HFFc6 (cell line): Measurements from ENCODE around the gene CACNA2D2. TPM values are rescaled to one million over a fixed set of nuclear protein-coding genes. Genes with fewer than 3 reads are reported as not detected.

Experiments
- DNase-seq: peaks from one replicate; pipeline ENCODE4 v3.0.0-alpha.2; 2018
- H3K27ac Mint-ChIP-seq: 2 replicates; pipeline ENCODE4 v1.8.0; 2020; ENCODE audit warnings: mild to moderate bottlenecking, mixed read lengths
- H3K27me3 Mint-ChIP-seq: 2 replicates; pipeline ENCODE4 v1.8.0; 2021; ENCODE audit warnings: mild to moderate bottlenecking, moderate library complexity, mixed read lengths; ENCODE audit not compliant: insufficient read depth
- H3K36me3 Mint-ChIP-seq: 2 replicates; pipeline ENCODE4 v1.8.0; 2021; ENCODE audit warnings: low read depth, mixed read lengths
- H3K4me1 Mint-ChIP-seq: 2 replicates; pipeline ENCODE4 v1.8.0; 2020; ENCODE audit warnings: low read depth, mixed read lengths
- H3K4me3 Mint-ChIP-seq: 2 replicates; pipeline ENCODE4 v1.8.0; 2020; ENCODE audit warnings: mild to moderate bottlenecking, moderate library complexity, mixed read lengths
- H3K9me3 Mint-ChIP-seq: 2 replicates; pipeline ENCODE4 v1.8.0; 2020; ENCODE audit warnings: mild to moderate bottlenecking, mixed read lengths
- total RNA-seq, 6 experiments: library from RNA; stranded (reverse); fragmentation: NEBNext Ultra II Directional; extraction: Animal tissue kit (Norgen Biotek cat#: 25700); gene quantifications; 2 replicates in 1 of 6; 3 replicates in 5 of 6; pipeline ENCODE4 v1.2.3, GENCODE V29; 2021
- TF ChIP-seq, protein P1 (sequence below): fragments of 200-600 bp; sonication (generic); IDR thresholded peaks from 2 replicates; pipeline ENCODE4 v1.5.0; 2021; ENCODE audit warnings: antibody characterized with exemption, mild to moderate bottlenecking

CACNA2D2 gene
- total RNA-seq, 6 experiments from 2014 or later, result 0.09 TPM; not detected in 5

- H3K27me3 Mint-ChIP-seq, result peaks cover 40% of the 10 kb centered on the region
- H3K4me1 Mint-ChIP-seq, result no peaks in the 10 kb centered on the region
- no peak overlapping the region for H3K4me3 Mint-ChIP-seq
- DNase-seq, result no peak
- TF ChIP-seq, protein P1, sequence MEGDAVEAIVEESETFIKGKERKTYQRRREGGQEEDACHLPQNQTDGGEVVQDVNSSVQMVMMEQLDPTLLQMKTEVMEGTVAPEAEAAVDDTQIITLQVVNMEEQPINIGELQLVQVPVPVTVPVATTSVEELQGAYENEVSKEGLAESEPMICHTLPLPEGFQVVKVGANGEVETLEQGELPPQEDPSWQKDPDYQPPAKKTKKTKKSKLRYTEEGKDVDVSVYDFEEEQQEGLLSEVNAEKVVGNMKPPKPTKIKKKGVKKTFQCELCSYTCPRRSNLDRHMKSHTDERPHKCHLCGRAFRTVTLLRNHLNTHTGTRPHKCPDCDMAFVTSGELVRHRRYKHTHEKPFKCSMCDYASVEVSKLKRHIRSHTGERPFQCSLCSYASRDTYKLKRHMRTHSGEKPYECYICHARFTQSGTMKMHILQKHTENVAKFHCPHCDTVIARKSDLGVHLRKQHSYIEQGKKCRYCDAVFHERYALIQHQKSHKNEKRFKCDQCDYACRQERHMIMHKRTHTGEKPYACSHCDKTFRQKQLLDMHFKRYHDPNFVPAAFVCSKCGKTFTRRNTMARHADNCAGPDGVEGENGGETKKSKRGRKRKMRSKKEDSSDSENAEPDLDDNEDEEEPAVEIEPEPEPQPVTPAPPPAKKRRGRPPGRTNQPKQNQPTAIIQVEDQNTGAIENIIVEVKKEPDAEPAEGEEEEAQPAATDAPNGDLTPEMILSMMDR, result no peak
- H3K27ac Mint-ChIP-seq, result no peak overlapping the region
- H3K9me3 Mint-ChIP-seq, result no peaks in the 10 kb centered on the region
- H3K36me3 Mint-ChIP-seq, result no peaks in the 10 kb centered on the region
These were observed 61.8 kb downstream of the CACNA2D2 start for GRCh38 chr3:50441424-50442217.

DNA sequence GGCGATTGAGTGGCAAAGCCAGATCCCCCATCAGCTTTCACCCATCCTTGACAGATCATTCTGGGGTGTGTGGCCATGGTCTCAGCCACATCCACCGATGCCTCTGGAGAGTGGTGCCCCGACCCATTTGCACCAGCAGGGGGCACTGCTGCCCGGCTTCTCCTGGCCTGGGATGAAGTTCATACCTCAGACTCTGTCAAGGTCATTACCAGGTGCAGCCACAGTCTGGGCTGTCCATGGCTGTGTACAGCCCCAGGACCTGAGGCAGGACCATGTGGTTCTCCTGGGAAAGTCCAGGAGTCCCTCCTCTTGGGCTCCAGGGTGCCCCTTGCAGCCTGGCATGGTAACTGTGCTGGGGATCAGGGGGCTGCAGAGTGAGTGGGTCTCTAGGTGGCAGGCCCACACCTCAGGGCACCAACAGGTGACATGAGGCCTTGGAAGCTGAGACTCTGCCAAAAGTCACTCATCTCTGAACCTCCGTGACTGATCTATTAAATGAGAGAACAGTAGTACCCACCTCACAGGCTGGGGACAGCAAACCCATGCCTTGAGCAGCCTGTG is 67.2 kb downstream of the CACNA2D2 start:
- no peaks in the 10 kb centered on the region for H3K36me3 Mint-ChIP-seq
- peak; percentile 11 for DNase-seq
- no peak overlapping the region for H3K4me3 Mint-ChIP-seq
- TF ChIP-seq, protein P1, result peak; percentile 98
- H3K9me3 Mint-ChIP-seq, result no peaks in the 10 kb centered on the region
- H3K27ac Mint-ChIP-seq, result no peak overlapping the region
- no peaks in the 10 kb centered on the region for H3K4me1 Mint-ChIP-seq
- peaks cover 36% of the 10 kb centered on the region for H3K27me3 Mint-ChIP-seq

- no peak overlapping the region for H3K4me3 Mint-ChIP-seq
- H3K27me3 Mint-ChIP-seq, result peaks cover 34% of the 10 kb centered on the region
- no peak for DNase-seq
- H3K27ac Mint-ChIP-seq, result no peak overlapping the region
- TF ChIP-seq, protein P1, result no peak
- no peaks in the 10 kb centered on the region for H3K36me3 Mint-ChIP-seq
- no peaks in the 10 kb centered on the region for H3K4me1 Mint-ChIP-seq
- H3K9me3 Mint-ChIP-seq, result no peaks in the 10 kb centered on the region
These were observed 67.9 kb downstream of the CACNA2D2 start for GRCh38 chr3:50435371-50436113.

GRCh38 chr3:50433954-50434353 is 69.5 kb downstream of the CACNA2D2 start:
- TF ChIP-seq, protein P1, result no peak
- no peaks in the 10 kb centered on the region for H3K4me1 Mint-ChIP-seq
- H3K4me3 Mint-ChIP-seq, result no peak overlapping the region
- no peaks in the 10 kb centered on the region for H3K9me3 Mint-ChIP-seq
- no peaks in the 10 kb centered on the region for H3K36me3 Mint-ChIP-seq
- H3K27me3 Mint-ChIP-seq, result peaks cover 38% of the 10 kb centered on the region
- no peak for DNase-seq
- no peak overlapping the region for H3K27ac Mint-ChIP-seq

DNA sequence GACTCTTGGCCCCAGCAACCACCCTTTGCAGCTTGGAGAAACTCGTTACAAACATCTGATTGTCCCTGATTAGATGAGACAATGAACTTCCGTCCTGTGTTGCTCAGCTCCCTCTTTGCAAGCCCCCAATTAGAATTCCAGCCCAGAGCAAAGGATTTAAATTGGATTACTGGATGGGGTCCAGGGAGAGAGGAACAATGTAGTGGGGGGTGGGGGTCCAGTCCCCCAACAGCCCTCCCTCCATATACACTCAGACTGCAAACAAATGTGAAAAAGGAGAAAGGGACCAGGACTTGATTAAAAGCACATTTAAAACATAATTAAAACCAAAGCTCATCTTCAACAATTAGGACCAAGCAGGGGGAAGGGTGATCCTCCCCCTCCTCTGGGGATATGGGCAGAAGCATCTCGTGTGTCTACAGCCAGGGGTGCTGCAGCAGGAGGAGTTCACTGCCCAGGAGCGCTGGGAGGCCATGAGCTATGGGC is 72.4 kb downstream of the CACNA2D2 start:
- no peaks in the 10 kb centered on the region for H3K9me3 Mint-ChIP-seq
- H3K27me3 Mint-ChIP-seq, result peaks cover 48% of the 10 kb centered on the region
- TF ChIP-seq, protein P1, result no peak
- DNase-seq, result no peak
- H3K27ac Mint-ChIP-seq, result no peak overlapping the region
- no peak overlapping the region for H3K4me3 Mint-ChIP-seq
- H3K4me1 Mint-ChIP-seq, result no peaks in the 10 kb centered on the region
- no peaks in the 10 kb centered on the region for H3K36me3 Mint-ChIP-seq
